Sigmoid colon (tissue), 7 donors: ENCODE measurements around the gene MDM2. TPM values are rescaled to one million over a fixed set of nuclear protein-coding genes. Genes with fewer than 3 reads are reported as not detected.

Experiments
- DNase-seq: peaks from one replicate; pipeline ENCODE4 v3.0.0-alpha.2; 2019
- H3K27ac ChIP-seq, 4 donors: fragments of 200-600 bp; sonication (generic); one replicate each; pipeline ENCODE4 v1.5.1; 2016 to 2019; ENCODE audit warnings: mild to moderate bottlenecking in 1 of 4
- H3K27me3 ChIP-seq, 3 donors: fragments of 200-600 bp; sonication (generic); one replicate each; pipeline ENCODE4 v1.5.1; 2019; ENCODE audit warnings: mild to moderate bottlenecking in 1 of 3
- H3K36me3 ChIP-seq, 4 donors: fragments of 200-600 bp; sonication (generic); one replicate each; pipeline ENCODE4 v1.5.1; 2016 to 2019
- H3K4me1 ChIP-seq, 4 donors: fragments of 200-600 bp; sonication (generic); one replicate each; pipeline ENCODE4 v1.5.1; 2017 to 2019
- H3K4me3 ChIP-seq, 4 donors: fragments of 200-600 bp; sonication (generic); one replicate each; pipeline ENCODE4 v1.5.1; 2017 to 2019; ENCODE audit warnings: mild to moderate bottlenecking in 2 of 4, moderate library complexity in 1 of 4
- H3K9me3 ChIP-seq, 4 donors: fragments of 200-600 bp in 3 of 4; sonication (generic) in 3 of 4; one replicate each; pipeline versions ENCODE4 v1.5.1 to v1.6.1; 2013 to 2019
- CTCF ChIP-seq, 4 experiments: fragments of 450-650 bp in 3 of 4; fragments of 200-600 bp in 1 of 4; IDR thresholded peaks; one replicate each; pipeline ENCODE4 v1.5.1; 2016 to 2019; ENCODE audit warnings: antibody characterized with exemption in 4 of 4, mild to moderate bottlenecking in 3 of 4, moderate library complexity in 2 of 4
- EP300 ChIP-seq, 4 donors: sonication (generic); formaldehyde crosslinking; IDR thresholded peaks; one replicate each; pipeline ENCODE4 v1.6.1; 2017; ENCODE audit warnings: antibody characterized with exemption in 4 of 4
- POLR2A ChIP-seq, 2 donors: fragments of 450-650 bp; IDR thresholded peaks; one replicate each; pipeline ENCODE4 v1.6.1; 2016; ENCODE audit warnings: antibody characterized with exemption in 2 of 2, mild to moderate bottlenecking in 2 of 2, moderate library complexity in 2 of 2
- POLR2AphosphoS5 ChIP-seq, 4 donors: sonication (generic); formaldehyde crosslinking; IDR thresholded peaks; one replicate each; pipeline ENCODE4 v1.6.1; 2017; ENCODE audit warnings: antibody characterized with exemption in 4 of 4
- WGBS, 2 donors: extraction: QIAGEN DNeasy Blood & Tissue Kit; methylation state at CpG; one replicate each; pipeline ENCODE4 v1.1.7; 2013; 5-methylcytosine and 5-hydroxymethylcytosine counted together
- intact Hi-C: fragments of 100-400 bp; cut with DNase I; formaldehyde crosslinking; loops from one replicate; pipeline ENCODE4 v1.15.1; 2023
- polyA plus RNA-seq, 3 donors: library from polyadenylated mRNA; stranded (reverse); fragments of 200-250 nt; gene quantifications; one replicate each; pipeline ENCODE4 v1.2.3, GENCODE V29; 2013
- total RNA-seq, 4 donors: library from RNA; depleted of rRNA; stranded (reverse); fragments of >200 nt; gene quantifications; one replicate each; pipeline ENCODE4 v1.1.0, GENCODE V29; 2016
- donor health status: healthy with polysubstance abuse.
- donor health status: Bipolar disorder and iron deficiency.
- donor health status: healthy.

Gene MDM2
- total and polyA plus RNA-seq, 7 donors, result 6.0 to 55.4 (median 44.2) TPM

DNA sequence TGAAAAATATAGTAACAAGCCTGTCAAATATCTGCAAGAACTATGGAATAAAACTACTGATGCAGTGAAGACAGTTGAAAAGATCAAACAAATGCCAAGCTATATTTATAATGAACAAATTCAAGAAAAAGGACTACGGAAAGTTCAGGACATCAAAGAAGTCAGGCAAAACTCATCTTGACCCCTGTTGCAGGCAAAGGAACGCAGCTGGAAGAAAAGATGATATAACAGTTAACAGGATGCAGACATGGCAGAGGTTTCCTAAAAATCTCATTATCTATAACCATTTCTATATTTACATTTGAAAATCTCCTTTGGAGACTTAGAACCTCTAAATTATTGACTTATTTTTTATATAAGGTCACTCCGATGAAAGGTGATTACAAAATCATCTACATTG is 34.1 kb downstream of the MDM2 start:
- WGBS, 2 donors, result 93 to 96% methylated on average over 3 of the region's 3 CpGs

DNA sequence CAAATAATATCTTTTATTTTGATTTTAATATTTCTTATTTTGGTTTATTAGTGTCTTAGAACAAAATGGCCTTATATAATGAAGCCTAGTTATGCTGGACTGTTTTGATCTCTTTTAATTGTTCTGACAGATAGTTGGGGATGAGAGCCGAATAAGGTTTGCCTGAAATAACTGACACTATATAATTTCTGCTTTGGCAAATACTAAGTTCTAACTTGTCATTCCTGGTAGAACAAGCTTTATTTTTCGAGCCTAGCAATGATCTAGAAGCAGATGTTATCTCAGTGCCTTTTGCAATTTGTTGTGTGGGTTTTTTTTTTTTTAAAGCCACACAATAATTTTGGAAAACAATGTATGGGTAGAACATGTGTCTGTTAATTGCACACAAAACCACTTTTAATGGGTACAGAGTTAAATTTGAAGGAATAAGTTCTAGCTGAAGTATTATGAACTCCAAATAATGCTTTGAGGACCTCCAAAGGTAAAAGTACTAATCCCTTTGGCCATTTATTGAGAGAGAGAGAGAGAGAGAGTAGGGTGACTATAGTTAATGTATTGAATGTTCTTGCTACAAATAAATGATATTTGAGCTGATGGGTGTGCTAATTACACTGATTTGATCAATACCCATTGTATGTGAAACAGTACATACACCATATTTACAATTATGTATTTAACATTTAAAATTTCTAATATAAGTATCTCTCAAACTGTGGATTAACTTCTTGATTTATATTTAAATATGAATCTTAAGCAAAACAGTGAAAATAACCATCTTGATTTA is 35.0 kb downstream of the MDM2 start:
- H3K4me1 ChIP-seq, result no peaks in the 10 kb centered on the region
- no peak for DNase-seq
- no peak overlapping the region for H3K4me3 ChIP-seq
- no peak overlapping the region for H3K27ac ChIP-seq
- intact Hi-C loops, result no loop called here
- TF ChIP-seq EP300 (IDR thresholded peaks at IDR 0.05) (no peak), POLR2AphosphoS5 (IDR thresholded peaks at IDR 0.05) (no peak), POLR2A (IDR thresholded peaks at IDR 0.05) (no peak), CTCF (IDR thresholded peaks at IDR 0.05) (no peak)
- no peaks in the 10 kb centered on the region for H3K27me3 ChIP-seq
- H3K36me3 ChIP-seq, result peaks cover 4 to 54% (median 12%) of the 10 kb centered on the region in 4 donors
- no peaks in the 10 kb centered on the region for H3K9me3 ChIP-seq
- WGBS, 2 donors, result 73 to 83% methylated on average over 2 of the region's 2 CpGs

More for the DNA sequence above, 34.1 kb downstream of the MDM2 start:
- Histone ChIP-seq H3K27me3 (no peaks in the 10 kb centered on the region), H3K4me1 (no peaks in the 10 kb centered on the region), H3K27ac (no peak overlapping the region), H3K9me3 (no peaks in the 10 kb centered on the region), H3K36me3 (peaks cover 7 to 63% (median 14%) of the 10 kb centered on the region in 4 donors), H3K4me3 (no peak overlapping the region)
- intact Hi-C loops, result no loop called here
- DNase-seq, result no peak
- no peak for TF ChIP-seq POLR2A (IDR thresholded peaks at IDR 0.05)
- TF ChIP-seq POLR2AphosphoS5 (IDR thresholded peaks at IDR 0.05), result no peak
- TF ChIP-seq EP300 (IDR thresholded peaks at IDR 0.05), result no peak
- no peak for TF ChIP-seq CTCF (IDR thresholded peaks at IDR 0.05)

DNA sequence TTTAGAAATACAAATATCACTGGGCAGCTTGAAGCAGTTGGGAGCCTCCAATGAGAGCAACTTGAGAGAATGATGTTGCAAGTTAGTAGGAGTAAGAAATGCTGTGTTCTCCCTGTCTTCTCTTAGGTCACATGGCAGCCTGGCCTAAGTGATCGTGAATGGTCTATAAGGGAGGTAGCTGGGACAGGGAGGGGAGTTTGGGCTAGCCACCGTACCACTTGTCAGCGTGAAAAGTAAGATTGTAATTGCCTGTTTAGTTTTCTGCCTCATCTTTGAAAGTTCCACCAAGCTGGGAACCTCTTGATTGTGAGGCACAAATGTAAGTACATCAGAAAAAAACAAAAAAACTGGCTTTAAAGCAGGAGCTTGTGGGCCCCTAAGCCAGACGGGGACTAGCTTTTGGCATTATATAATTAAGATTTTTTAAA is 36.4 kb downstream of the MDM2 start:
- Histone ChIP-seq H3K27me3 (no peaks in the 10 kb centered on the region), H3K27ac (no peak overlapping the region), H3K9me3 (no peaks in the 10 kb centered on the region), H3K4me3 (no peak overlapping the region), H3K4me1 (no peaks in the 10 kb centered on the region), H3K36me3 (peaks cover 3 to 42% (median 7%) of the 10 kb centered on the region in 4 donors)
- no peak for TF ChIP-seq EP300 (IDR thresholded peaks at IDR 0.05)
- no peak for TF ChIP-seq CTCF (IDR thresholded peaks at IDR 0.05)
- no peak for TF ChIP-seq POLR2AphosphoS5 (IDR thresholded peaks at IDR 0.05)
- no peak for TF ChIP-seq POLR2A (IDR thresholded peaks at IDR 0.05)
- DNase-seq, result no peak
- 88 to 91% methylated on average over 4 of the region's 4 CpGs for WGBS, 2 donors
- intact Hi-C loops, result no loop called here

DNA sequence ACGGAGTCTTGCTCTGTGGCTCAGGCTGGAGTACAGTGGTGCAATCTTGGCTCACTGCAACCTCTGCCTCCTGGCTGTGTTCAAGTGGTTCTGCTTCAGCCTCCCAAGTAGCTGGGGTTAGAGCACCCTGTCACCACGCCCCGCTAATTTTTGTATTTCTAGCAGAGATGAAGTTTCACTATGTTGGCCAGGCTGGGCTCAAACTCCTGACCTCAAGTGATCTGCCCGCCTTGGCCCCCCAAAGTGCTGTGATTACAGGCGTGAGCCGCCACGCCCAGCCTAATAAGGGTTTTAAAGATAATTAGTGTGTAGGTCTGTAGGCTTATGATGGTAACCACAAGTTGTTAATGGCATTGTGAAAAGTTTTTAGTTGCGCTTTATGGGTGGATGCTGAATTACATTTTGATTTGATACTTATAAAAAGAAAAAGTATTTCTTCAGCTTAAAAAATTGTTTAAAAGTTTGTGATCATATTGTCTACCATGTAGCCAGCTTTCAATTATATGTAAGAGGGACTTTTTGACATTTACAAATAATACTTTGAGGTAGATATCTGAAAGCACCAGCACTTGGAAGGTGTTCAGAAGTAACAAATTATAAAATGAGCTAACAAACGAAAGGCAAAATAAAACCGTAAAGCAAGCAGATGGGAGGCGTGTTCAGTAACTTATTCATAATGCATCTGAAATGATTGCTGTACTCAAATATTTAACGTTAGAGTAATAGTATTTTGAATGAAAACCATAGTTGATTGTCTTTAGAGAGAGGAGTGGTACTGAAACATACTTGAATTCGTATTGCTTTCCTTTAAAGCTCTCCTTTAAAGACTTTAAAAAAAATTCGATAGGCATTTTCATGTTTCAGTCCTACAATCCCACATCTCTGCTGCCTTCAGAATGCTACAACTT is 37.1 kb downstream of the MDM2 start:
- intact Hi-C loops, result no loop called here
- no peak for DNase-seq
- 52 to 86% methylated on average over 14 of the region's 14 CpGs for WGBS, 2 donors

More for the DNA sequence above, 37.1 kb downstream of the MDM2 start:
- Histone ChIP-seq H3K27ac (no peak overlapping the region), H3K36me3 (peaks cover 0 to 34% (median 4%) of the 10 kb centered on the region in 4 donors), H3K4me1 (no peaks in the 10 kb centered on the region), H3K4me3 (no peak overlapping the region), H3K9me3 (no peaks in the 10 kb centered on the region), H3K27me3 (no peaks in the 10 kb centered on the region)
- TF ChIP-seq POLR2A (IDR thresholded peaks at IDR 0.05) (no peak), EP300 (IDR thresholded peaks at IDR 0.05) (no peak), POLR2AphosphoS5 (IDR thresholded peaks at IDR 0.05) (no peak), CTCF (IDR thresholded peaks at IDR 0.05) (no peak)
